Sciatic nerve (tissue), 2 donors: ENCODE data around the gene LMBR1L. TPM values are rescaled to one million over a fixed set of nuclear protein-coding genes. Genes with fewer than 3 reads are reported as not detected.
"Not testable (repeated sequence)": the region's sequence is repeated elsewhere in the genome, so short reads cannot be mapped to it uniquely, and the experiment has no call there.

Experiments used
- ATAC-seq: fragments of 200-7000 bp; cut with Tn5 transposase; one replicate; pipeline ENCODE4 v1.9.1; 2020; ENCODE audit warnings: mild to moderate bottlenecking, moderate library complexity
- DNase-seq: peaks from one replicate; pipeline ENCODE4 v3.0.0-alpha.2; 2020; ENCODE audit warnings: low spot score
- intact Hi-C: fragments of 100-400 bp; cut with DNase I; formaldehyde crosslinking; loops from one replicate; pipeline ENCODE4 v1.14.2; 2022
- total RNA-seq: library from RNA; stranded (reverse); fragmentation: NEBNext Ultra II Directional; extraction: Animal tissue kit (Norgen Biotek cat#: 25700); gene quantifications from one replicate; pipeline ENCODE4 v1.2.1, GENCODE V29; 2021
- donor health status: DM: no; HTN: no; CAD: no.
- donor health status: DM: no; HTN: no; CAD: no.

LMBR1L gene
- total RNA-seq, 1 donor from 2014 or later = 99.1 TPM

DNA sequence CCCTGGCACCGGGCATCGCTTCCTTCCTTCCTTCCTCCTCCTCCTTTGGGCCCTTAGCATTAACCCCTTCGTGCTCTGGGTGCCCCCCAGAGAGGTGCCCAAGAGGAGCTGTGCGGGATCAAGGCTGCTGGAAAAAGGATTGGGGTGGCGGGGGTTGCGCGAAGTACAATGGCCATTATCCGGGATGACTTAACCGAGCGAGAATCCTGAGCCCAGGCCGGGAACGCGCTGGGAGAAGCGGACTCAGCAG lies 18.9 kb downstream of the LMBR1L start:
- no peak for ATAC-seq
- DNase-seq = no peak
- intact Hi-C loops = no loop called here

DNA sequence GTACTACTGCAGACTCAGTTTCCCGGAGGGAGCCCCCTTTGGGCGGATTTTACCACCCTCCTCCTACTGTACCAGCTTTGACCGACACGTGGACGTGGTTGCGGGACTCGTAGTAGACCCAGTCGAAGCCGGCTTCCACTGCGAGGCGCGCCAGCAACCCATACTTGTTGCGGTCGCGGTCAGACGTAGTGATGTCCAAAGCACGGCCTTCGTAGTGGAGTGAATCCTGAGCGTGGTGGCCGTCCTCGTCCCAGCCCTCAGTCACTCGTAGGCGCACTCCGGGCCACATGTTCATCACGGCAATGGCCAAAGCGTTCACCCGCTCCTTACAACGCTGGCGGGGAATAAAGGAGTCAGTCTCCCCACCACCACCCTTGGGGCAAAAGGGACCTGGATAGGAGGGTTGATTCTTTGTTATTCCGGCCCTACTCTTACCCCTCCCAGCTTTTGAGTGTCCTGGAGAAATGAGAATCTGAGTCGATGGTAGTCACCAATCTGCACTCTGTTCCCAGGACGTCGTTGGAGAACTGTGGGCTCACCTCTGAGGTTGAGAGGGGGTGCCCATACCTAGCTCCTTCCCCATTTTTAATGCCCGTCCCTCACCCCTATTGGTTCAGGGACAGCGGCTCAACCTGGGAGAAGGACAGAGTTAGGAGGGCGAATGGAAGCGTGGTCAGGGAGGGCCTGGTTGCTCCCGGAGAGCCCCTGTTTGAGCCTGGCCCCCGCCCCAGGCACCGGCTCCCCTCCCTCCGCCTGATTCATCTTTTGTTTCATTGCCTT lies 19.4 kb downstream of the LMBR1L start:
- intact Hi-C loops = no loop called here
- ATAC-seq = peak; percentile 1
- no peak for DNase-seq

DNA sequence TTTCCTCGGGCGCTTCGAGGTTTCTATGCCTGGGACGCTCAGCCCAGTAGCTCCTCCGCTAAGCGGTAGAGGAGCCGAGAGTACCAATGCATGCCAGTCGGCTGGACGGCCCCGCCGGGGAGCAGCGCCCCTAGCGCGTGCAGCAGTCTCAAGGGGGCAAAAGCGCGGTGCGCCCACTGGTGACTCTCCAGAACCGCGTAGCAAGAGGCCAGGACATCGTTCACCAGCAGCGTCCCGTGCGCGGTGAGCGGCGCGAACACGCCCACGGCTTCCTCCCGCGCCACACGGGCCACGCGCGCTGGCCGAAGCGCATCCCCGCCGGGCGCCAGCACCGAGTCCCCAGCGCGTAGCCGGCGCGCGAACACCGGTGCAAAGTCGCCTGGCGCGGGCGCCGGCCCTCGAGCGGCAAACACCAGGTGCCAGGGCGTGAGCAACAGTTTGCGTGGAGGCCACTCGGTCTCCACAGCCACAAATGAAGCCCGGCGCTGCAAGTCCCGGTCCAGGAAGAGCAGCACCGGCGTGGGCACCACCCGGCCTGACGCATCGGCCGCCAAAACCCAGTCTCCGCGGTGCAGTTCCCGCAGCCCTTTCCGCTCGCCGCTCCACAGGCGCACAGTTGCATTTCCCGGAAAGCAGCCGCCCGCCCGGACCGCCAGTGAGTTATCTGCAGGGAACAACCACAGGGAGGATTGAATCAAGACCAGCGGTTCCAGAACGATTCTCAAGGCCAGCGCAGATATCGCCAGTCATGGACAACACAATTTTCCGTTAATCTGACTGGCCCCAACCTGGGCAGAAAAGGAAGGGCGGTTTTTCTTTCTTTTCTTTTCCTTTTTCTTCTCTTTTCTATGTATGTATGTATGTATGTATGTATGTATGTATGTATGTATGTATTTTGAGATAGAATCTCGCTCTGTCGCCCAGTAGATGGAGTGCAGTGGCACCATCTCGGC lies 20.6 kb downstream of the LMBR1L start:
- intact Hi-C loops = no loop called here
- DNase-seq = no peak
- no peak for ATAC-seq

DNA sequence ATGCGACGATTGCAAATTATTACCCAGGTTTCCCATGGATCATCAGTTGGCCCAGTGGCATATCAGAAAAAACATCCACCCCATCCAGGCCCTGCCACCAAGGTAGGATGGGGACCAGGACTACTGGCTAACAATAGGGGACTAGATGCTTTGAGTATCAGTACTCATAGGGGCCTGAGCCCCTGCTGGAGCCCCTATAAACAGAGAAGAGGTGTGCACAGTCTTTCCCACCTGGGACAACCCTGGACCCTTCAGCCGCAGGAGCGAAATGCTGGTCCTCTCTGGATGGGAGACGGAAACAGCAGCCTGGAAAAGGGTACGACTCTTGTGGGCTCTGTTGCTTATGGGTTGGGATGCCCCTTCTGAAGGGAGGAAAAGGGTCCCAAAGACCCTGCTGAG lies 21.7 kb downstream of the LMBR1L start:
- DNase-seq (no peak), ATAC-seq (no peak)
- intact Hi-C loops = no loop called here

DNA sequence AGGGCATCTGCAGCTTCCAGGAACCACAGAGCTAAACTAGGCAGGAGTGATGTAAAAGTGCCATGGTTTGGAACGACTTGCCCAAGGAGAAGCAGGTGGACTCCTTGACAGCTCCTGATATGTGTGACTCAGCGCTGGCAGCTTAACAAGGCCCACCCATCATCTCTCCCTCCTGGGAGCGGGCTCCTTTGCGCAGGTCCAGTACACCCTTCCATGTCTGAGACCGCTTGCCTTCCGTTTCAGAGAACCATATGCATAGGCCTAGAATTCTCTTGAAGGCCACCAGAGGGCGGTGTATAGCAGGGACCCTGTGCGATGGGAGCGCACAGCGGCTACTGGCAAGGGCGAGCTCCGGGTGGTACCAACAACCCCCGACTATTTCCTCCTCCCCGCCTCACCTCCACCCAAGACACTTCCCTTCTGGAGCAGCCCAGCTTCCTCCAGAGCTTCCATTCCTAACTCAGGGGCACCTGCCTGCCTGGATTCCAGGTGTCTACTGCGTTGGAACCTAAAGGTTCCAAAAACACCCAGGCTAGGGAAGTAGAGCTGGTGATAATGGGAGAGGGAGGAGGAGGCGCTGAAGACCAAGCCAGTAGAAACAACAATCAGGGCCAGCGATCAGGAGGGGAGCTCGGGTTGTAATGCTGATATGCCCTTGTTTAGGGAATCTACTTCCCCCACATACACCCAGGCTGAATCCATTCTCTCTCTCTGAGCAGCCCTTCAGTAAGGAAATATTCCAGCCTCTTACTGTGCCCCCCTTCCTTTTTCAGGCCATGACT lies 22.3 kb downstream of the LMBR1L start:
- intact Hi-C loops = no loop called here
- ATAC-seq = peak; percentile 89
- DNase-seq = peak; percentile 85

DNA sequence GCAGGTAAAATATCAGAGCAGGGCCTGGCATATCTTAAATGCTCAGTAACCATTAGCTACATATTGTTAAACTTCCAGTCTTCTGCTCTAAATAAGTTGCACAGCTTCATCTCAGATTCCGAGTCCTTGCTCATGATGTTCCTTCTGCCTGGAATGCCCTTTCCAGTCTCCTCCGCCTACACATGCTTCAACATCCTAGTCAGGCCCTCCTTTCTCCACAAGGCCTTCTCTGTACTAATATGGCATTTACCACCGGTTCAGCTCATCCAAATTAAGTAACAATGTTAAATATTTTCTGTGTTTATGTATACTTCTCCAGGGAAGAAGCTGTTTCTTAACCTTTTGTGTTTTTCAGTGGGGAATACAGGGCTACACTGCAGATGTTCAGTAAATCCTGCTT lies 24.5 kb downstream of the LMBR1L start:
- DNase-seq (no peak), ATAC-seq (no peak)
- intact Hi-C loops = no loop called here

DNA sequence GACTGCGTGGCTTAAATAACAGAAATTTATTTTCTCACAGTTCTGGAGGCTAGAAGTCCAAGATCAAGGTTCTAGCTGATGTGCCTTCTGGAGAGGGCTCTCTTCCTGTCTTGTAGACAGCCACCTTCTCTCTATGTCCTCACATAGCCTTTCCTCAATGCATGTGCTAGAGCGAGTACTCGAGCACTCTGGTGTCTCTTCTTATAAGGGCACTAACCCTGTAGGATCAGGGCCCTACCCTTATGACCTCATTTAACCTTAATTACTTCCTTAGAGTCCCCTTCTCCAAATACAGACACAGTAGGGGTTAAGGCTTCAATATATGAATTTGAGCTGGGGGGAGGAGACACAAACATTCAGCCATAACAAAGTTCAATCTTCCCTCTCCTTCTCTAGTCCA lies 26.2 kb downstream of the LMBR1L start:
- ATAC-seq (no peak), DNase-seq (no peak)
- intact Hi-C loops = no loop called here

DNA sequence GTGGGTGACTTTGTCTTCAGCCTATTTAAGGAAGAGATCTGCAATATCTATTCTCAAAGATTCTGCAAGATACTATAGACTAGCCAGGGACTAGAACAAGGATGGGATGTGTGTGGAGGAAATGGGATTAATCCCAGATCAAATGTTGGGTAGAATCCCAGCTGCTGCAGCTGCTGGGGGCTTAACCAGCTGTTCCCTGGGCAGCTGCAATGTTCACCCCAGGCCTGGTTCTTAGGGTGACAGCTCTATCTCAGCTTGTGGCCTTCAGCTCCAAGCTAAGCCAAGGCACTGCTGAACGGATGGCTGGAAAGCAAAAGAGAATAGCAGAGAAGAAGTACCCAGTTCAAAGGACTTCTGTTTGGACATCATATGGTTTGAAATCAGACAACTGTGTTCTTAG lies 30.9 kb downstream of the LMBR1L start:
- no peak for ATAC-seq
- intact Hi-C loops = no loop called here
- no peak for DNase-seq

DNA sequence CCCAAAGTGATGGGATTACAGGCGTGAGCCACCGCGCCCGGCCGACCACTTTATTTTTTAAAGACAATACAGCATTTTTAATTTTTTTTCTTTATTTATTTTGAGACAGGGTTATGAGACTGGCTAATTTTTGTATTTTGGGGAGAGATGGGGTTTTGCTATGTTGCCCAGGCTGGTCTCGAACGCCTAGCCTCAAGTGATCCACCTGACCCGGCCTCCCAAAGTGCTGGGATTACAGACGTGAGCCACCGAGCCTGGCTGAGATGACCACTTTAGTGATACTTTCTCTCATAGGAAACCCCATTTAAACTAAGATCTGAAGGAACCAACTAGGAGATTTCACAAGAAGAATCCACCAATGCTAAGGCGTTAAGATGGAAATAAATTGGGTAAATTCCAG lies 39.7 kb downstream of the LMBR1L start:
- no peak for DNase-seq
- intact Hi-C loops = no loop called here
- ATAC-seq = no peak

DNA sequence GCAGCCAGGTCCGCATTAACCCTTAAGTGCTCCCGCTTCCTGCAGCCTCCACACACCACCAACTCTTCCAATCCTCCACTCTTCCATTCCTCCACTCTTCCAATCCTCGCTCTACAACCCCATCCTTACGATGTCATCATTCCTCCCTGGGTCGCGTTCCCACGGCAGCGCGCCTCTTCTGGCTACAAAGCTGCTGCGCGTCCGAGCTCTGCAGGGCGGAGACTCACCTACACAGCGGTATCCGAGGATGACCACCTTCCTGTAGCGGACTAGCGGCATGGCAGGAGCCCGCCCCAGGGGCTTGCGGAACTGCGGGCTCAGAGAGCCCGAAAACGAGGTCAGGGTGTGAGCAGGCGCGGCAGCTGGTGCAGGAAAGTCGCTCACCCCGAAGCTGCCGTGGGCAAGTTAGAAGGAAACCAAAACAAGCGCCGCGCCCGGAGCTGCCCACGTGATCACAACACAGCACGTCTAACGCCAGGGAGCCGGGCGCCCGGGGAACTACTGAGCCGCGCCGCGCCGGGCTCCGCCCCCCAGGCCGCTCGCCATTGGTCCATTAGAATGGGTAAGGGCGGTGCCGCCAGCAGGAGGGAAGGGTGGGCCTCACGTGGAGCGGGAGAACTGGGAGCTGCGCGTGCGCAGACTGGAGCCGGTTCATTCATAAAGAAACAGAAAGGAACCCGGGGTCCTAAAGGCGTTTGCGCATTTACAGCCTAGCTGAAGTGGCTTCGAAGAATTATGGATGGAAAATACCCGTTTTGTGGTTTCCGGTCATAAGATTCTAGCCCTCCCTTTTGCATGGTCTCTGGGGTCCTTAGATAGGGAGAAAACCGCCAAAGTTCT lies 40.9 kb downstream of the LMBR1L start, which contains the start of gene RHEBL1:
RHEBL1 (minus strand) TSS at position 473 of the 840 bp plus-strand sequence; CDS start at position 279, 194 bp downstream.
- intact Hi-C loops = loop anchor here (10.0 kb wide), 2 partner anchors 55 to 165 kb away; no protein-coding TSS in a partner anchor
- peak; percentile 98 for DNase-seq
- peak; percentile 100 for ATAC-seq

DNA sequence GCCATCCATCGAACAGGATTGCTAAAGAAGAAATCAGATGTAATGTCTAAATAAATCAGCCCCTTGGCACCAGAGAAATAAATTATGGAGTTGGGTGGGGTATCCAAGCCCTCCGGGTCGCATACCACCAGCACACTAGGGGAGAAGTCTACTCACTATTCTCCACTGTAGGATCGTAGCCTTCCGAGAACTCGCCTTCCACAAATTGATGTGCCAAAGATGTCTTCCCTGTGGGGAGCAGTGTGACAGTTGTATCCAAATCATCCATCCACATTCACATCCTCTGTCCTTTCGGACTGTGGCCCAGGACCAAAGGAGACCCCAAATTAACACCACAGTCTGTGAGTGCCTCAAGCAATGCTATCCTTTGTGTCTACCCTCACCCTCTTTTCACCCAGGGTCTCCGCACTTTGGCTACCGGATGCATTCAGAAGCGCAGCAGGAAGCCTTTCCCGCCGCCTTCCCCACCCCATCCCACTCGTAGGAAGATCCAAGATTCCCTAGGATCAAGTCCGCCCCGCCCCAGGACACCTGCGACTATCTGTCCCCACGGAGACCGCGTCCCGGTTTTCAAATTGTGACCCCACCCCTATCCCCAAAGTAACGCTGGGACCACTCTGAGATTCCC lies 41.7 kb downstream of the LMBR1L start:
- ATAC-seq (peak; percentile 2), DNase-seq (no peak)
- intact Hi-C loops = loop anchor here (10.0 kb wide), 2 partner anchors 56 to 166 kb away; no protein-coding TSS in a partner anchor

DNA sequence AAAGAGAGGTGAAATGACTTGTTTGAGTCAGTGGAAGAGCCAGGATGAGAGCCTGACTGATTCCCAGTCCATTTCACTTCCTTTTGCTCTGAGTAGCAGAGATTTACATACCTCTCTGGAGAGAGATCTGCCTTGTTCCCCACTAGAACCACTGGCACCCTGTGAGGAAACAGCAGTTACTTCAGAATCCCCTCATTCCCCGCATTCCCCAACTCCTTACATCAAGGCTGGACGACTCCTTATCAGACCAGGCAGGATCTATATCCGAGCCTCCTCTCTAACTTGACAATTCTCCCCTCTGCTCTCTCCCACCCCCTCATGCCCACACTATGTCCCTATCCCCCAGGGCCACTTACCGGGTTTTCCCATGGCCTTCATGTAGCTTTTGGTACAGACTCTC lies 44.5 kb downstream of the LMBR1L start:
- intact Hi-C loops = loop anchor here (10.0 kb wide), 2 partner anchors 59 to 169 kb away; no protein-coding TSS in a partner anchor
- DNase-seq = no peak
- ATAC-seq = no peak

DNA sequence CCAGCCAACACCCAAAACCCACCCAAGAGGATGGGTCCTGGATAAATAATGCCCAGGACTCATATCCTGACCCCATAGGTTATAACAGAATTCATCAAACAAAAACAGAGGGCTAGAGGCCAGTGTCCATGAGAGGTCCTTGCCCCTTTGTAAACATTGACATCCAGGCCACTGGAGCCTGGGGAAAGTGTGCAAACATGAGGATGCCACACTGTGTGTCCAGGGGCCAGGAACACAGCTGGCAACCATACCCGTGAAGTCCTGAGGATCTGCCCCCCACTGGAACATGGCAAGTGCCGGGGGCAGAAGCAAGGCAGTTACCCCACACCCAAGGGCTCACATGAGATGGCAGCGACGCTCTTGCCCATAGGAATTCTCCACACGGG lies 45.9 kb downstream of the LMBR1L start:
- intact Hi-C loops = loop anchor here (10.0 kb wide), 2 partner anchors 60 to 170 kb away; no protein-coding TSS in a partner anchor
- no peak for DNase-seq

DNA sequence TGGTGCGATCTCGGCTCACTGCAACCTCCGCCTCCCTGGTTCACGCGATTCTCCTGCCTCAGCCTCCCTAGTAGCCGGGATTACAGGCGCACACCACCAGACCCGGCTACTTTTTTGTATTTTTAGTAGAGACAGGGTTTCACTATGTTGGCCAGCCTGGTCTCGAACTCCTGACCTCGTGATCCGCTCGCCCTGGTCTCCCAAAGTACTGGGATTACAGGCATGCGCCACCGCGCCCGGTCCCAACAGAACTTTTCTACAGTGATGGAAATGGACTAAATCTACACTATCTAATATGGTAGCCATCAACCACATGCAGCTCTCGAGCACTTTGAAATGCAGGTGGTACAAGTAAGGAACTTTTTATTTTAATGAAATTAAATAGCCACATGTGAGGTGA lies 48.7 kb downstream of the LMBR1L start:
- DNase-seq, ATAC-seq: not testable (repeated sequence)
- intact Hi-C loops = loop anchor here (10.0 kb wide), 2 partner anchors 63 to 173 kb away; no protein-coding TSS in a partner anchor

More for the DNA sequence above, 45.9 kb downstream of the LMBR1L start:
- no peak for ATAC-seq

DNA sequence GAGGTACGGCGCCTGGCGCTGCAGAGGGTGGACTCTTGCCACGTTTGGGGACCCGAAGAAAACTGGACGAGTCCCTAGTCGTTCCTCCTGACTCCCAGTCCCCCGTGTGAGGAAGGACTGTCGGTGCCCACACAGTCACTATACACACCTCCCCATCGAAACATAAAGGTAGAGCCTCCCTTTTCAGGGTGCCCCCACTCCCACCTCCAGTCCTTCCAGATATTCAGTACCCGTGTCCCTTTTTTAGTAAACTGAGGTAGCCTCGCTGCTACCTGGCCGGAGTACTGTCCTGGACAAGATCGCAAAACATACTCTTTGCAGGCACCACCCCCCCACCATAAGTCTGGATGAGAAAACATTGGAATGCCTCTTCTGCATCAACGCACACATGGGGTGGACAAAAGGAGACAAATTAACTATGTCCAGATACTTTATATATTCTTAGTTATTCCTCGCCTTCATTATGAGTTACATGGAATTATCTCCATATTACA lies 49.4 kb downstream of the LMBR1L start:
- no peak for ATAC-seq
- no peak for DNase-seq
- intact Hi-C loops = loop anchor here (10.0 kb wide), 2 partner anchors 64 to 174 kb away; no protein-coding TSS in a partner anchor

DNA sequence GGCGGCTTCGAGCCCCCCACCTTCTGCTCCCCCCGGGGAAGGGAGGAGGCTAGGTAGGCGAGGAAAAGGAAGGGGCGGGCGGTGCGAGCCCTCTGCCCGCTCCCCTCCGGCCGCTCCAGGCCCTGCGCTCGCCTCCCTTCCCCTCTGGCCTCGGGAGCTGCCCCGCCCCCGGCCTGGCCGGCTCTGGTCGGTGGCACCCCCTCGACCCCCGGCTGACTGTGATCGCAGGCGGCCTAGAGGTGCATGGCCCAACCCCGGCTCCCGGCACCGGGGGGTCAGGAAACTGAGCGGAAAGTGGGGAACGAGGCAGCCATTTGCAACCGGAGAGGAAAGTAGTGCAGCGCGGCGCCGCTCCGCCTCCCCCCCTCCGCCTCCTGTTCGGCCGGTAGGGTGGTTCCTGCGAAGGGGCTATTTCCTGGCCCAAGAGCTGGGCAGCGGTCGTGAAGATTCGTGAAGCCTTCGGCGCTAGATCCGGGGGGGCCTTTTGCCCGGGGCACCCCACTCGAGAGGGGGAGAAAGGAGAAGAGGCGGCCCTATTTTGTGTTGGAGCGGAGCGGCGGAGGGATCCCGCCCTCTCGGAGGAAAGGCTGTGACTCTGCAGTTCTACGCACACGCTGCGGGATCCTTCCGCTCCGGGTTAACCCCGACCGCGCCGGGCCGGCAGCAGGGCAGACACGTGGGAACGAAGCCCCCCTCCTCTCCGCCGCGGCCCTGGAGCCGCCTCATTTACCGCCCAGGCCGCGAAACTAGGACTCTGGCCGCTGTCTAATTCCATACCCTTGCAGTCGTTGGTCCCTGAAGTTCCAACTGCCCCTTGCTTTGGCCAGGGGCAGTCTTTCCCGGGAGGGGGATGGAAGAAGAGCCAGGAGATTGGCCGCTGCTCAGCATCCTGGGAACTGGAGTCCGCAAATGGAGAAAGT lies 50.1 kb downstream of the LMBR1L start, which contains the start of gene KMT2D:
KMT2D (minus strand) TSS at position 558 of the 920 bp plus-strand sequence. CDS start 5,470 bp downstream, outside the sequence.
- ATAC-seq (peak; percentile 91), DNase-seq (peak; percentile 95)
- intact Hi-C loops = loop anchor here (10.0 kb wide), 2 partner anchors 64 to 174 kb away; no protein-coding TSS in a partner anchor
